Type B pancreatic cell (in vitro differentiated cells): ENCODE results near the gene SLCO3A1. TPM values are rescaled to one million over a fixed set of nuclear protein-coding genes. Genes with fewer than 3 reads are reported as not detected.

Experiments used
- DNase-seq: peaks from one replicate; pipeline ENCODE4 v3.0.0; 2021; ENCODE audit warnings: mixed read lengths; ENCODE audit not compliant: unreplicated experiment; ENCODE audit errors: extremely low spot score
- H3K27ac Mint-ChIP-seq: 2 replicates; pipeline ENCODE4 v1.8.0; 2021; ENCODE audit warnings: mild to moderate bottlenecking, mixed read lengths
- H3K27me3 Mint-ChIP-seq: 2 replicates; pipeline ENCODE4 v1.8.0; 2021; ENCODE audit warnings: mixed read lengths
- H3K36me3 Mint-ChIP-seq: 2 replicates; pipeline ENCODE4 v1.8.0; 2021; ENCODE audit warnings: mixed read lengths
- H3K4me1 Mint-ChIP-seq: one replicate; pipeline ENCODE4 v1.8.0; 2021; ENCODE audit warnings: mixed read lengths; ENCODE audit not compliant: unreplicated experiment
- H3K4me3 Mint-ChIP-seq: 2 replicates; pipeline ENCODE4 v1.8.0; 2021; ENCODE audit warnings: mild to moderate bottlenecking, mixed read lengths
- H3K9me3 Mint-ChIP-seq: 2 replicates; pipeline ENCODE4 v1.8.0; 2021; ENCODE audit warnings: mixed read lengths
- CTCF ChIP-seq: fragments of 200-600 bp; sonication (generic); conservative IDR thresholded peaks from 2 replicates; pipeline ENCODE4 v1.5.0; 2021; ENCODE audit warnings: antibody characterized with exemption, mild to moderate bottlenecking
- total RNA-seq: library from RNA; stranded (reverse); gene quantifications from 2 replicates; pipeline ENCODE4 v1.2.1, GENCODE V29; 2021; ENCODE audit warnings: low replicate concordance

Gene SLCO3A1
- total RNA-seq, 1 donor from 2014 or later: 30.9 TPM

GRCh38 chr15:92043283-92043682 lies 189.8 kb downstream of the SLCO3A1 start:
- no peak for DNase-seq
- peaks cover 3% of the 10 kb centered on the region for H3K27me3 Mint-ChIP-seq
- H3K36me3 Mint-ChIP-seq: peaks cover 6% of the 10 kb centered on the region
- no peaks in the 10 kb centered on the region for H3K4me1 Mint-ChIP-seq
- H3K4me3 Mint-ChIP-seq: no peak overlapping the region
- no peak for TF ChIP-seq CTCF
- peak overlapping the region; percentile 34 for H3K27ac Mint-ChIP-seq
- peaks cover 8% of the 10 kb centered on the region for H3K9me3 Mint-ChIP-seq

GRCh38 chr15:92044203-92044909 lies 190.8 kb downstream of the SLCO3A1 start:
- peaks cover 8% of the 10 kb centered on the region for H3K9me3 Mint-ChIP-seq
- TF ChIP-seq CTCF: no peak
- no peak overlapping the region for H3K4me3 Mint-ChIP-seq
- peak overlapping the region; percentile 34 for H3K27ac Mint-ChIP-seq
- peaks cover 2% of the 10 kb centered on the region for H3K4me1 Mint-ChIP-seq
- H3K27me3 Mint-ChIP-seq: peaks cover 3% of the 10 kb centered on the region
- no peak for DNase-seq
- H3K36me3 Mint-ChIP-seq: peaks cover 6% of the 10 kb centered on the region

GRCh38 chr15:92047900-92048299 lies 194.4 kb downstream of the SLCO3A1 start:
- no peak for TF ChIP-seq CTCF
- no peak for DNase-seq
- Mint-ChIP-seq H3K27me3 (peaks cover 3% of the 10 kb centered on the region), H3K4me1 (peaks cover 6% of the 10 kb centered on the region), H3K9me3 (no peaks in the 10 kb centered on the region), H3K4me3 (no peak overlapping the region), H3K27ac (no peak overlapping the region), H3K36me3 (no peaks in the 10 kb centered on the region)

DNA sequence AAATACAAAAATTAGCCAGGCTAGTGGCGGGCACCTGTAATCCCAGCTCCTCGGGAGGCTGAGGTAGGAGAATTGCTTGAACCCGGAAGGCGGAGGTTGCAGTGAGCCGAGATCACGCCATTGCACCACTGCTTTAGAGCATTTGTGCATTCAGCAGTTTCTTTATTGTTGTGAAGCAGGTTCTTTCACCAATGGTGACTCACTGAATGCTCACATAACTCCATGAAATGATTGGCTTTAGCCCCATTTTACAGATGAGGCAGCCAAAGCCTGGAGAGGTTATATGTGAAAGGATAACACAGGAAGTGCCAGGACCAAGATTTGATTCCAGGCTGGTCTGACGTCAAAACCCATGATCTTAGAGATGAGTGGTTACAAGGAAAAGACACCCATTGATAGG lies 195.2 kb downstream of the SLCO3A1 start:
- no peaks in the 10 kb centered on the region for H3K36me3 Mint-ChIP-seq
- no peaks in the 10 kb centered on the region for H3K9me3 Mint-ChIP-seq
- H3K4me1 Mint-ChIP-seq: peaks cover 6% of the 10 kb centered on the region
- DNase-seq: no peak
- no peak overlapping the region for H3K27ac Mint-ChIP-seq
- no peak overlapping the region for H3K4me3 Mint-ChIP-seq
- TF ChIP-seq CTCF: no peak
- H3K27me3 Mint-ChIP-seq: peaks cover 3% of the 10 kb centered on the region

DNA sequence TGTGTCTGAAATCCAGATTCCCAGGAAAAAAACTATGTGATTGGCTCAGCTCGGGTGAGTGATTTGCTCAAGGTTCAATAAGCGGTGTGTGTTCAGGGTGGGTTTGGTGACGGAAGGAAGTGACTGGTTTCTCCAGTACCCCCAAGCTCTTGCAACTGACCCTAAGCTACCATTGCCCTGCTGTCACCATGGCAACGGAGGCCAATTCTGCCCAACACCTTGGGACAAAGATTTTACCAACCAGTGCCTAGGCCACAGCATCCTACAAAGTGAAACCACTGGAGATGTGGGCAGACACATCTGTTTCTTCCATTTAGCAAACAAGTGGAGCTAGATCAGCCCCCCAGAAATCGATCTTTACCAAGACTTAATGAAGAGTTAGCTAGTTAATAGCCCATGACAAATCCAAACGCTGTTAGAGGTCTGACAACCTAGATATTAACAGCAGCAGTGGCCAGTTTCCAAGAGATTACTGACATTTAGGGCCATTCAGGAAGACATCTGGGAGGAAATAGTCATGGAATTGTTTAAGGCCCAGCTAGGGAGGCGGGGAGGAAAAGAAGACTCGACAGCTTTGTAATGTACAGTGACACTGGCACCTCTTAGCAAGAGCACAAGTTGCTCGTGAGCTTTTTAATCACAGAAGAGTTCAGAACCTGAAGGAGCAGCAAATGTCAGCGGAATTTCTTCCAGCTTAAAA lies 195.9 kb downstream of the SLCO3A1 start:
- no peaks in the 10 kb centered on the region for H3K36me3 Mint-ChIP-seq
- TF ChIP-seq CTCF: no peak
- no peak overlapping the region for H3K4me3 Mint-ChIP-seq
- no peak overlapping the region for H3K27ac Mint-ChIP-seq
- H3K27me3 Mint-ChIP-seq: peaks cover 3% of the 10 kb centered on the region
- DNase-seq: no peak
- H3K4me1 Mint-ChIP-seq: peaks cover 6% of the 10 kb centered on the region
- H3K9me3 Mint-ChIP-seq: no peaks in the 10 kb centered on the region
